ENCODE results near the gene SNX8.
"Not testable (repeated sequence)": the region's sequence is repeated elsewhere in the genome, so short reads cannot be mapped to it uniquely, and the experiment has no call there.

- TF ChIP-seq CTCF (IDR thresholded peaks at IDR 0.05); POLR2AphosphoS5 (IDR thresholded peaks at IDR 0.05; ENCODE audit: insufficient read depth in 1 of 2, low read depth in 1 of 2): not testable (repeated sequence)
Observed at GRCh38 chr7:2332606-2333231, 18.5 kb upstream of the SNX8 start.

Data from vagina (tissue), 2 donors.